Neural progenitor cell (in vitro differentiated cells): ENCODE data around the gene CHD6. TPM values are rescaled to one million over a fixed set of nuclear protein-coding genes. Genes with fewer than 3 reads are reported as not detected.

ENCODE experiments used
- DNase-seq: peaks from one replicate; pipeline ENCODE4 v3.0.0-alpha.2; 2016; ENCODE audit warnings: low spot score
- H2AFZ ChIP-seq: fragments of 200-600 bp; sonication (generic); replicated peaks from 2 replicates; pipeline ENCODE4 v1.6.1; 2016; ENCODE audit warnings: antibody characterized with exemption
- H3F3A ChIP-seq: fragments of 200-600 bp; sonication (generic); 2 replicates; pipeline ENCODE4 v1.6.1; 2016; ENCODE audit warnings: antibody characterized with exemption, low read depth
- H3K27ac ChIP-seq: fragments of 200-600 bp; sonication (generic); 2 replicates; pipeline ENCODE4 v1.5.1; 2016; ENCODE audit warnings: mild to moderate bottlenecking
- H3K27me3 ChIP-seq: fragments of 200-600 bp; sonication (generic); 2 replicates; pipeline ENCODE4 v1.6.1; 2016; ENCODE audit warnings: mild to moderate bottlenecking, moderate library complexity
- H3K36me3 ChIP-seq: fragments of 200-600 bp; sonication (generic); 2 replicates; pipeline ENCODE4 v1.5.1; 2016
- H3K4me1 ChIP-seq: fragments of 200-600 bp; sonication (generic); 2 replicates; pipeline ENCODE4 v1.6.1; 2016; ENCODE audit warnings: mixed run types
- H3K4me2 ChIP-seq: fragments of 200-600 bp; sonication (generic); 2 replicates; pipeline ENCODE4 v1.6.1; 2016
- H3K4me3 ChIP-seq: fragments of 200-600 bp; sonication (generic); 2 replicates; pipeline ENCODE4 v1.5.1; 2016
- H3K79me2 ChIP-seq: fragments of 200-600 bp; sonication (generic); 2 replicates; pipeline ENCODE4 v1.6.1; 2016; ENCODE audit warnings: low read depth
- H3K9ac ChIP-seq: fragments of 200-600 bp; sonication (generic); 2 replicates; pipeline ENCODE4 v1.6.1; 2016
- H3K9me3 ChIP-seq: fragments of 200-600 bp; sonication (generic); 2 replicates; pipeline ENCODE4 v1.5.1; 2016; ENCODE audit warnings: low read depth
- H4K20me1 ChIP-seq: fragments of 200-600 bp; sonication (generic); 2 replicates; pipeline ENCODE4 v1.6.1; 2016; ENCODE audit warnings: low read depth
- H3K27ac Mint-ChIP-seq: 3 replicates; pipeline ENCODE4 v1.8.0; 2021; ENCODE audit warnings: mixed read lengths
- H3K27me3 Mint-ChIP-seq: 2 replicates; pipeline ENCODE4 v1.8.0; 2022; ENCODE audit warnings: low read depth, mild to moderate bottlenecking, inconsistent platforms, moderate library complexity, mixed read lengths; ENCODE audit not compliant: insufficient read depth
- H3K36me3 Mint-ChIP-seq: 3 replicates; pipeline ENCODE4 v1.8.0; 2021; ENCODE audit warnings: mixed read lengths
- H3K4me1 Mint-ChIP-seq: 3 replicates; pipeline ENCODE4 v1.8.0; 2021; ENCODE audit warnings: mixed read lengths
- H3K4me3 Mint-ChIP-seq: 3 replicates; pipeline ENCODE4 v1.8.0; 2021; ENCODE audit warnings: mild to moderate bottlenecking, moderate library complexity, mixed read lengths
- H3K9me3 Mint-ChIP-seq: 3 replicates; pipeline ENCODE4 v1.8.0; 2020; ENCODE audit warnings: mixed read lengths
- CTCF ChIP-seq: fragments of 200-600 bp; sonication (generic); IDR thresholded peaks from 2 replicates; pipeline ENCODE4 v1.5.1; 2017; ENCODE audit warnings: antibody characterized with exemption, mild to moderate bottlenecking
- EZH2 ChIP-seq: fragments of 200-600 bp; sonication (generic); IDR thresholded peaks from 2 replicates; pipeline ENCODE4 v1.6.1; 2017; ENCODE audit warnings: antibody characterized with exemption, mild to moderate bottlenecking, moderate library complexity
- EZH2phosphoT487 ChIP-seq: fragments of 200-600 bp; sonication (generic); IDR thresholded peaks from 2 replicates; pipeline ENCODE4 v1.6.1; 2017; ENCODE audit warnings: antibody characterized with exemption
- total RNA-seq: library from RNA; depleted of rRNA; stranded (reverse); fragments of >200 nt; gene quantifications from 2 replicates; pipeline ENCODE4 v1.2.3, GENCODE V29; 2015; ENCODE audit warnings: low replicate concordance

The CHD6 gene
- total RNA-seq, 1 donor from 2014 or later = 76.1 TPM

GRCh38 chr20:41392871-41393704 lies 225.1 kb downstream of the CHD6 start:
- no peak overlapping the region for H3K4me2 ChIP-seq
- H3K4me1 Mint-ChIP-seq = peaks cover 57% of the 10 kb centered on the region
- no peaks in the 10 kb centered on the region for H3K27me3 ChIP-seq
- H3K27me3 Mint-ChIP-seq = peaks cover 10% of the 10 kb centered on the region
- no peak overlapping the region for H3K4me3 Mint-ChIP-seq
- H2AFZ ChIP-seq = no peak overlapping the region
- DNase-seq = no peak
- no peaks in the 10 kb centered on the region for H3K36me3 Mint-ChIP-seq
- H3K36me3 ChIP-seq = no peaks in the 10 kb centered on the region
- H3K9me3 Mint-ChIP-seq = no peaks in the 10 kb centered on the region
- no peak overlapping the region for H3K4me3 ChIP-seq
- H3K27ac Mint-ChIP-seq = peak overlapping the region; percentile 95
- no peaks in the 10 kb centered on the region for H4K20me1 ChIP-seq
- H3K9me3 ChIP-seq = no peaks in the 10 kb centered on the region
- H3K9ac ChIP-seq = no peak overlapping the region
- TF ChIP-seq EZH2phosphoT487 (no peak), EZH2 (no peak), CTCF (no peak)
- H3F3A ChIP-seq = peaks cover 20% of the 10 kb centered on the region
- H3K79me2 ChIP-seq = no peaks in the 10 kb centered on the region
- H3K4me1 ChIP-seq = peaks cover 20% of the 10 kb centered on the region
- H3K27ac ChIP-seq = no peak overlapping the region

GRCh38 chr20:41392295-41392694 lies 225.9 kb downstream of the CHD6 start:
- Mint-ChIP-seq H3K27ac (peak overlapping the region; percentile 87), H3K9me3 (no peaks in the 10 kb centered on the region), H3K4me3 (peak overlapping the region; percentile 31), H3K36me3 (no peaks in the 10 kb centered on the region), H3K27me3 (peaks cover 10% of the 10 kb centered on the region), H3K4me1 (peaks cover 65% of the 10 kb centered on the region)
- H3K9me3 ChIP-seq = no peaks in the 10 kb centered on the region
- no peaks in the 10 kb centered on the region for H3K27me3 ChIP-seq
- no peak for TF ChIP-seq CTCF
- no peak overlapping the region for H2AFZ ChIP-seq
- no peaks in the 10 kb centered on the region for H3K79me2 ChIP-seq
- peaks cover under 1% of the 10 kb centered on the region for H4K20me1 ChIP-seq
- peaks cover 28% of the 10 kb centered on the region for H3K4me1 ChIP-seq
- DNase-seq = no peak
- no peak overlapping the region for H3K27ac ChIP-seq
- no peak overlapping the region for H3K4me3 ChIP-seq
- peaks cover 27% of the 10 kb centered on the region for H3F3A ChIP-seq
- H3K36me3 ChIP-seq = no peaks in the 10 kb centered on the region
- H3K4me2 ChIP-seq = no peak overlapping the region
- H3K9ac ChIP-seq = no peak overlapping the region

GRCh38 chr20:41391587-41392001 lies 226.6 kb downstream of the CHD6 start:
- H3K27me3 Mint-ChIP-seq = peaks cover 10% of the 10 kb centered on the region
- no peaks in the 10 kb centered on the region for H3K79me2 ChIP-seq
- peaks cover 33% of the 10 kb centered on the region for H3K4me1 ChIP-seq
- peaks cover 69% of the 10 kb centered on the region for H3K4me1 Mint-ChIP-seq
- peaks cover 3% of the 10 kb centered on the region for H4K20me1 ChIP-seq
- peak overlapping the region; percentile 6 for H3K4me2 ChIP-seq
- H3K9me3 Mint-ChIP-seq = no peaks in the 10 kb centered on the region
- H3K27me3 ChIP-seq = no peaks in the 10 kb centered on the region
- H3K4me3 ChIP-seq = no peak overlapping the region
- H3K27ac Mint-ChIP-seq = peak overlapping the region; percentile 87
- peak; percentile 30 for DNase-seq
- H3K36me3 ChIP-seq = no peaks in the 10 kb centered on the region
- TF ChIP-seq CTCF (no peak), EZH2phosphoT487 (no peak), EZH2 (no peak)
- H3K36me3 Mint-ChIP-seq = no peaks in the 10 kb centered on the region
- H3K9ac ChIP-seq = no peak overlapping the region
- H2AFZ ChIP-seq = no peak overlapping the region
- peaks cover 32% of the 10 kb centered on the region for H3F3A ChIP-seq
- H3K27ac ChIP-seq = no peak overlapping the region
- peak overlapping the region; percentile 3 for H3K4me3 Mint-ChIP-seq
- no peaks in the 10 kb centered on the region for H3K9me3 ChIP-seq
